ENCODE results near the gene ZBTB43.
"Not testable (repeated sequence)": the region's sequence is repeated elsewhere in the genome, so short reads cannot be mapped to it uniquely, and the experiment has no call there.

The ZBTB43 gene, protein sequence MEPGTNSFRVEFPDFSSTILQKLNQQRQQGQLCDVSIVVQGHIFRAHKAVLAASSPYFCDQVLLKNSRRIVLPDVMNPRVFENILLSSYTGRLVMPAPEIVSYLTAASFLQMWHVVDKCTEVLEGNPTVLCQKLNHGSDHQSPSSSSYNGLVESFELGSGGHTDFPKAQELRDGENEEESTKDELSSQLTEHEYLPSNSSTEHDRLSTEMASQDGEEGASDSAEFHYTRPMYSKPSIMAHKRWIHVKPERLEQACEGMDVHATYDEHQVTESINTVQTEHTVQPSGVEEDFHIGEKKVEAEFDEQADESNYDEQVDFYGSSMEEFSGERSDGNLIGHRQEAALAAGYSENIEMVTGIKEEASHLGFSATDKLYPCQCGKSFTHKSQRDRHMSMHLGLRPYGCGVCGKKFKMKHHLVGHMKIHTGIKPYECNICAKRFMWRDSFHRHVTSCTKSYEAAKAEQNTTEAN

DNA sequence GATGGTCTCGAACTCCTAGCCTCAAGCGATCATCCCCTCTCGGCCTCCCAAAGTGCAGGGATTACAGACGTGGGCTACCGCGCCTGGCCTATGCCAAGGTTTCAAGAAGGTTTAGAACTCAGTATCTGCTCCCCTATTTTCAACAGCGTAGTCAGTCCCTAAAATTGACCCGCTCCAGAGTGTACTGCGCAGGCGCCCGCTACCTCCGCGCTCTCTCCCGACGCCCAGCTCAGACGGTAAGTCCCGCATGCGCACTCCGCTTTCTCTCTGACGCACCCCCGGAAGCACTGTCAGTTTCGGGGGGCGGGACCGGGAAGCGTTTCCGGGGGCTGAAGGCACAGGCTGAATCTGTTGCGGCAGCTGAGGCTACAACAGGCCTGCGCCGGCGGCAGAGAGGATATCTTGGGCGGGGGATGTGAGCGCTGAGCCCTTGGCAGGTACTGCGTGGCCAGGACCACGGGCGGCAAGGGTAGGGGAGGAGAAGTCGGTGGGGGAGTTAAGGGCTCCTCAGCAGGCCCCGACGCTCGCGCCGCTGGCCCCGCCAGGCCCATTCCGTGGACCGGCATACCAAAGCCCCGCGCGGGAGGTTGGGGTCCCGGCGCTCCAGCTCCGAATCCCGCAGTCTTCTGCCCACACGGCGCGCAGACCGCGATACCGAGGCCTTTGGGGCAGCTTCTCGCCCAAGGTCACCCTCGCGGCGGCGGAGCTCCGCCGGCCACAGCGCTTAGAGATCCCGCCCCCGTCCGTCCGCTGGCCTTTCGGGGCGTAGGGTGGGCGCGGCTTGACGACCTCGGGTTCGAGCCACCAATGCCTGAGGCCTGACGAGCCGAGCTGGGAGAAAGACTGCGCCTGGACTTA, at the start of gene ZBTB43:
Gene ZBTB43, plus strand, starts transcription at position 345 of the 858 bp plus-strand sequence. CDS start 27,470 bp downstream, outside the sequence.
- peak; percentile 94 for DNase-seq (ENCODE audit: low read depth)

DNA sequence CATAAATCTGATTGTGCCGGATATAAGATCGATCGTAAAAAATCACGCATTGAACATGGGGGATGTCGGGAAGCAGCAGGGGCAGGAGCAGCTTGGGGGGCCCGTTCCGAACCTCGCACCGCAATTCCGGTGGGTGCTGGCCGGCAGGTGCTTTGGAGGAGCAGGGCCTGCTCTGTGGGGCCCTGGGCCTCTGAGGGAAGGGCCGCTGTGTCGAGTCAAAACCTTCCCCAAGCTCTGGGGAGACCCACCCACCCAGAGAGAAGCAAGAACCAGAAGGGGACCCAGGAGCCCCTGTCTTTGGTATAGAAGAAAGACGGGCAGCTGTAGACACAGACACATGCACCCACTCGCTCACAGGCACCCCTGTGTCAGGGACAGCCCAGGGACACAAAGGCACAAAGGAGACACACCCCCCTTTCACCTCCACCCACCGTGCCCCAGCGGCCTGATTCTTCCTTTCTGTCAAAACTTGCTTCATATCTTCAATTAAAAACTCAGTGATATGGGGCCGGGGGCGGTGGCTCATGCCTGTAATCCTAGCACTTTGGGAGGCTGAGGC, 49.4 kb upstream of the ZBTB43 start:
- DNase-seq (ENCODE audit: low read depth), result no peak

- DNase-seq (ENCODE audit: low read depth), result no peak
These were observed 48.6 kb upstream of the ZBTB43 start for GRCh38 chr9:126756238-126756637.

DNA sequence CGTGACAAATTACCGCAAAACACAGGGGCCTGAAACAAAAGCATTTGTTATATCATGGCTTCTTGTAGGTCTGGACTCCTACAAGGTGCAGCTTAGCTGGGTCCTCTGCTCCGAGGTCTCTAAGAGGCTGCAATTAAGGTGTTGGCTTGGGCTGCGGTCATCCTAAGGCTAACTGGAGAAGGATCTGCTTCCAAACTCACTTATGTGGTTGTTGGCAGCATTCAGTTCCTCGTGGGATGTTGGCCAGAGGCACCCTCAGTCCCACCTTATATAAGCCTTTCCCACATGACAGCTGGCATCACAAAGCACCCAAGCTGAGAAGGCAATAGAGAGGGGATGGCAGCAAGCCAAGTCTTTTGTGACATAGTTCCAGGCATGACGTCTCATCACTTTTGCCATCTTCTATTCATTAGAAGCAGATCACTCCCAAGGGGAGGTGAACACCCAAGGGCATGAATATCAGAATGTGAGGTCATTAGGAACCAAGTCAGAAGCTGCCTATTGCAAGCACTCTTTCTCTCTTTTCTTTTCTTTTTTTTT, 47.9 kb upstream of the ZBTB43 start:
- DNase-seq (ENCODE audit: low read depth), result no peak

DNA sequence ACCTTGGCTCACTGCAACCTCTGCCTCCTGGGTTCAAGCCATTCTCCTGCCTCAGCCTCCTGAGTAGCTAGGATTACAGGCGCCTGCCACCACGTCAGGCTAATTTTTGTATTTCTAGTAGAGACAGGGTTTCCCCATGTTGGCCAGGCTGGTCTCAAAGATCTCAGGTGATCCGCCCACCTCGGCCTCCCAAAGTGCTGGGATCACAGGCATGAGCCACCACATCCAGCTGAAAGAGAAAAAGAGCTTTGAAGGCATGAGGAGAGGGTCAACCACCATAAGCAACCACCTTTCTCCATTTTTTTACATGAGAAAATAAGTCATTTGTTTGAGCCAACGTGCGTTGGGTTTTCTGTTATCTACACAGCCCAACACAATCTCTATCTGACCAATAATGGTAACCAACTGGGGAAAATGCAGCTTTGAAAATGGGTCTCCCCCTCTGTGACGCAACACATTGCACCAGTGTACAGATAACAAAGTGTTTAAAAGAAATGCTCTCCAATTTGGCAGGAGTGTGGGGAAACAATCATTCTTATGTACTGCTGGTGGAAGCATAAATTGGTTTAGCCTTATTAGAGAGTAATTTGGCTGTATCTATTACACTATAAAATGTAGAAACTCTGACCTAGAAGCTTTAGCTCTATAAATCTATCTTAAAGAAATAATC, 45.8 kb upstream of the ZBTB43 start:
- DNase-seq (ENCODE audit: low read depth), result no peak

GRCh38 chr9:126761274-126761673, 43.6 kb upstream of the ZBTB43 start:
- DNase-seq (ENCODE audit: low read depth), result no peak

GRCh38 chr9:126763130-126763764, 41.6 kb upstream of the ZBTB43 start:
- no peak for DNase-seq (ENCODE audit: low read depth)

DNA sequence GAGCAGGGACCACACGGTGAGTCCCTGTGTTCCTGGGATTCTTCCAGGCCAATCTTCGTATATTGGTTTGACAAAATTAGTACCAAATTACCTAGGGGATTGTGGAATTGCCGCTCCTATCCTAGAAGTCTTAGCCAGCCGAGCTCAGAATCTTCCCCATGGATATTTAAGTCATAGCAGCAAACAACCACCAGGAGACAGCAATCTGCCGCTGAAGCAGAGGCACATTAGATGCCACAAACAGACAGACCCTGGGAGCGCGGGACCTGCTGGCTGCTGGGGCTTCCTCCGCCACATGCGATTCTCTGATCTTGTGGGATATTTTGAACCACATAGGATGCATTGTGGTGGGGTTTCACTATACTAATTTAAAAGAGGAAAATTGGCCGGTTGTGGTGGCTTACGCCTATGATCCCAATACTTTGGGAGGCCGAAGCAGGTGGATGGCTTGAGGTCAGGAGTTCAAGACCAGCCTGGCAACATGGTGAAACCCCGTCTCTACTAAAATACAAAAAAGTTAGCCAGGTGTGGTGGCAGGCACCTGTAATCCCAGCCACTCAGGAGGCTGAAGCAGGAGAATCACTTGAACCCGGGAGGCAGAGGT, 31.7 kb upstream of the ZBTB43 start:
- DNase-seq (ENCODE audit: low read depth), result peak; percentile 28

GRCh38 chr9:126775926-126776325, 28.9 kb upstream of the ZBTB43 start:
- no peak for DNase-seq (ENCODE audit: low read depth)

GRCh38 chr9:126777733-126778132, 27.1 kb upstream of the ZBTB43 start:
- DNase-seq (ENCODE audit: low read depth), result no peak

DNA sequence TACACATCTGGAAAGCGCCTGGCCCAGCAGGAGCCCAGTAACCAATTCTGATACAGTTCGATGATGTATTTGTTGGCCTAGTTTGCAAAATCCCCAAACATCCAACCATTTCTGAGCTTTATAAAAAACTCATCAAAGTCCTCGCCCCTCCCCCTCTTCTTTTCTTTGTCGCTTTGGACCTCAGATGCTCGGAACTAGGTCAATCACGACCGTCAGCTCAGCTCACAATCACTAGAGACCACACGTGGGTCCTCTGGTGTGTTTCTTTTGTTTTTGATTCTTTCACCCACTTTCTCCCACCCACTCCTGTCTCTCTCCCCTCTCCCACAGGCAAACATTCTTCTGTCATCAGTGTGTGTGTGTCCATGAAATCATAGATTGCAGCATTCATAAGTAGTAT, 26.7 kb upstream of the ZBTB43 start:
- no peak for DNase-seq (ENCODE audit: low read depth)

- DNase-seq (ENCODE audit: low read depth), result not testable (repeated sequence)
These were observed 26.1 kb upstream of the ZBTB43 start for GRCh38 chr9:126778696-126779095.

DNA sequence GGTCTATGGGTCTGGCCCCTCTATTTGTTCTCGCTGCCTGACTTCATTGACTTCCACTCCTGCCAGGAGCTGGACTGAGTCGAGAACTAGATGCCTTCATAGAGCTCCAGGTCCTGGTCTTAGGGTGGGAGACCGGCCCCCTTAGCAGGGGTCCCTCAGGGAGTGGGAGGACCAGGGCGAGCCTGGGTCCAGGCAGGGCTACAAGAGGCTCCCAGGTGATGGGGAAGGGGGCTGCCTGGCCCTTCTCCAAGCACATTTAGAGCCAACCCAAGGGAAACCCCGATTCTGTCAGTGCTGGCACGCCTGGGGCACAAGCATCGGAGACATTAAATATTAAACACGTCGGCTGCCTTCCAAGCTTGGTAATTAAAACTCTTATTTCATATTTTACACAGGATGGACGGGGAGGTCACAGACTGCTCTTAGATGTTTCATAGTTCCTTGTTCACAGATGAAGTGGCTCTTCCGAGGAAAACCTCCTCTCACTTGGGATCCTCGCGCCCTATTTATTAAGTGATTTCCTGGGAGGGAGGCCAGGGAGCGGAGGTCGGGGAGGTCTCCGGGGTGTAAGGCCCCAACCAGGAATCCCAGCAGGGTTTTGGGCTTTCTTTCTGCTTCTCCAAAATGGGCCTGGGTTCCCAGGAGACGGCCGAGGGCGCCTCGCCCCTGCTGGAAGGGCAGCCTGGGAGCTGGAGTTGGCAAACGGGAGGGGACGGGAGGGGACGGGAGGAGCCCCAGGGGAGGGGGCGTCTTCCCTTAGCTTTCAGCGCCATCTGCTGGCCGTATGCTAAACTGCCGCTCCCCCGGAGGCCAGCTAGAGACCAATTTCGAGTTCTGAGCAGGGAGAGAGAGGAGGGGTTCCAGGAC, 23.4 kb upstream of the ZBTB43 start:
- DNase-seq (ENCODE audit: low read depth), result peak; percentile 57

DNA sequence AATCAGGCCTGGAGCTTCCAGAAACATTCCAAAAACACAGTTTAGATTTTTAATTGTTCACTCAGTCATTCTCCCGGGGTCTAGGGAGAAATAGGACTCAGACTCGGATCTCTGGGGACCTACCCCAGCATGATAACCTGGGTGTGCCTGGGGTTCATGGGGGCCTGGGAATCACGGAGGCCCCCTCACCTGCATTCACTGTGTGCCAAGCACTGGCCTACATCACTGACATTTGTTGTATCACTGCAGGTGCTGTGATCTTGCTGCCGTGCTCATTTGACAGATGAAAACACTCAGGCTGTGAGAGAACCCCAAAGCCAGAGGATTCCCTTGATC, 22.8 kb upstream of the ZBTB43 start:
- no peak for DNase-seq (ENCODE audit: low read depth)

GRCh38 chr9:126783949-126784348, 20.9 kb upstream of the ZBTB43 start:
- no peak for DNase-seq (ENCODE audit: low read depth)

- DNase-seq (ENCODE audit: low read depth), result no peak
These were observed 20.4 kb upstream of the ZBTB43 start for GRCh38 chr9:126784401-126784800.

- DNase-seq (ENCODE audit: low read depth), result not testable (repeated sequence)
These were observed 20.0 kb upstream of the ZBTB43 start for GRCh38 chr9:126784841-126785240.

GRCh38 chr9:126788046-126788445, 16.8 kb upstream of the ZBTB43 start:
- DNase-seq (ENCODE audit: low read depth), result peak; percentile 37

GRCh38 chr9:126788634-126789349, 16.0 kb upstream of the ZBTB43 start:
- peak; percentile 92 for DNase-seq (ENCODE audit: low read depth)

All from iris pigment epithelial cell (primary cell).